Kasumi-1 (cell line): ENCODE measurements around the gene SMPDL3A.

Source experiments
- DNase-seq, 2 experiments: peaks; one replicate each; lab custom pipeline; 2025; lab: John Stamatoyannopoulos, UW

SMPDL3A gene

GRCh38 chr6:122803171-122803661 lies 14.2 kb downstream of the SMPDL3A start:
- no peak for DNase-seq

- DNase-seq, result no peak
Measured at GRCh38 chr6:122804962-122805485, 16.0 kb downstream of the SMPDL3A start.

GRCh38 chr6:122806291-122806690 lies 17.2 kb downstream of the SMPDL3A start:
- DNase-seq, result no peak

- no peak for DNase-seq
Measured at GRCh38 chr6:122808121-122808885, 19.2 kb downstream of the SMPDL3A start.

GRCh38 chr6:122809001-122809400 lies 19.9 kb downstream of the SMPDL3A start:
- no peak for DNase-seq

GRCh38 chr6:122809691-122810090 lies 20.6 kb downstream of the SMPDL3A start:
- no peak for DNase-seq

DNA sequence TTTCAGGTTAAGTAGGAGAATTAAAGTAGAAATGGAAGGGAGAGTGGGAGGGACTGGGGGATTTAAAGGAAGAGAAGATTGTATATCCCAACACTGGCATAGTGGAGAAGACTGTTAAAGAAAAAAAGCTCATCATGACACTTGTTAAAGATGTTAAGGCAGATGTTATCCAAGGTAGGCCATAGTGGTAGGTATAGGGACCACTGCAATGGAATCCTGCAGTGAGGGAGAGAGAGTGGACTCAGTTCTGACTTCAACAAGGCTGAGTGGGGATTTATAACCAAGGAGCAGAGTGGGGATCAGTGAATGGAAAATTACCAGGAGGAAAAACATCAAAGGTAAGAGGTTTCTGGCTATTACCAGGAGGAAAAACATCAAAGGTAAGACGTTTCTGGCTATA lies 21.1 kb downstream of the SMPDL3A start:
- no peak for DNase-seq

DNA sequence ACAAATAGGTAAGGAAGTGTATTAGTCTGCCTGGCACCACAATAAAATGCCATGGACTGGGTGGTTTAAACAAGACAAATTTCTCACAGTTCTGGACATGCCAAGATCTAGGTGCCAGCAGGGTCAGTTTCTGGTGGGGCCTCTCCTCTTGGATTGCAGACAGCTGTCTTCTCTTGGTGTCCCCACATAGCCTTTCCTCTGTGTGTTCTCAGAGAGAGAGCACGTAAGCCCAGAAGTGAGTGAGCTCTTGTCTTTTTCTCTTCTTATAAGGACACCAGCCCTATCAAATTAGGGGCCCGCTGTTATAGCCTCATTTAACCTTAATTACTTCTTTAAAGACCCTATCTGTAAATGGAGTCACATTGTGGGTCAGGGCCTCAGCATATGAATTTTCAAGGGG lies 28.3 kb downstream of the SMPDL3A start:
- no peak for DNase-seq

DNA sequence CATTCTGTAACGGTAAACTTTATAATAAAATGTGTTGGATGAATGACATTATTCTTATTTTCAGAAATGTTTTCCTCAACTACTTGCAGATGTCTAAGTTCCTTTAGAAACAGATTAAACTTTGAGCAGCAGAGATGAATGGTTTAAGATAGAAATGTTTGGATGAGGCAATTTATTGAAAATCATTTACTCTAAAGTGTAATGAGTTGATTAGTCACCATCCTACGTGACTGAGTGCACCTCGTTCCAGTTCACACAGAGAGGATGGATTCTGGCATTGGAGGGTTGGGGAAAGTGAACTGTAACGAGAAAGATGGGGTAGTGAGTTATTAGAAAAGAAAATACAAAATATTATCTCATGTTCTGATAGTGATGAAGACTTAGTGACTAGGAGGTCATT lies 28.7 kb downstream of the SMPDL3A start:
- DNase-seq, result no peak

DNA sequence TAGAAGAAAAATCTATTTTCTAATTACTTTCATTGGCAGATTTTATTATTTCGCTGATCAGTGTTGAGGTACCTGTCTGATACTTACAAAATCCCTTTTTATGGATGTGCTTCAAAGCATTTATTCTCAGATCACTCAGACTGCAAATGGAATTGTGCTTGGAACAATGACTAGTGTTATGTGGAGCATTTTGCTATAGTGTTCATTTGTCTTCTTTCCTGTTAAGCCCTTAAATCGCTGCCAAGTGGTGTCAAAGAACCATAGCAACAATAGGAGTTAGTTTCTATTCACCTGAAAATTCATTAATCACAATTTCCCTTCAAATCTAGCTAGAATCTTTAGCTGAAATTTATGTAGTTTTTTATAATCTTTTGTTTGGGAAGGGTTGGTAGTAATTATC lies 29.8 kb downstream of the SMPDL3A start:
- DNase-seq, result no peak

DNA sequence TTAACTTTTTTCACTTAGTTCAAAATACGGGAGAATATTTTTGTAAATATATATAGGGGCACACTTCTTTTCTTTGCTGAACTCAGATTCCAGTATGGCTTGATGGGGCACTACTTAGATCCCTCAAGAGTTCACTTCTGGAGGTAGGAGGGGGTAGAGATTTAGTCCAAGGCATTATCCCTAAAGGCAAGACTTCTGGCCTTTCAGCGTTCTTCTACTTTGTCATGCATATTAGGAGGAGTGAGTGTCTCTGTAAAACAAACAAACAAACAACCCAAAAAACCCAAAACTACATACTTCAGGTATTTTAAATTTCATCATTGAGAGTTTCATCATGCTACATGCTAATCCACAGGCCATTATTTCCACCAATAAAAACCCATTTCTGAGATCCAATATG lies 32.0 kb downstream of the SMPDL3A start:
- no peak for DNase-seq

DNA sequence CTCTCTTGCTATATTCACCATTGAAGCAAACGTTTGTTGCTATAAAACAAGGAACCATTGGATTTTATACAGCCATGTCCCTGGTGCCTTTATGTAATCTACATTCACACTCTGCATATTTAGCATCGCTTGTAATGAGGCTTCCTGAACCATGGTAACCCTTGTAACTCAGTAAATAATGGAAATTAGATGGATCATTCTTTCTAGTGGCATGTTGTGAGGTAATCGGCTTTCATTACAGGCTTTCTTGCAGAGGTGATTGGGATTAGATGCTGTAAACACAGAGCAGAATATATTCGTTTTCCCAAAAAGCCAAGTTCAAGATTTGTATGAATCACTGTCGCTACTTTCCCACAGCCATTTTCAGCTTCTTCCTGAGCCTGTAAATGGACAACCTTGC lies 36.1 kb downstream of the SMPDL3A start:
- no peak for DNase-seq

- DNase-seq, result no peak
Measured at GRCh38 chr6:122829456-122829855, 40.4 kb downstream of the SMPDL3A start.

DNA sequence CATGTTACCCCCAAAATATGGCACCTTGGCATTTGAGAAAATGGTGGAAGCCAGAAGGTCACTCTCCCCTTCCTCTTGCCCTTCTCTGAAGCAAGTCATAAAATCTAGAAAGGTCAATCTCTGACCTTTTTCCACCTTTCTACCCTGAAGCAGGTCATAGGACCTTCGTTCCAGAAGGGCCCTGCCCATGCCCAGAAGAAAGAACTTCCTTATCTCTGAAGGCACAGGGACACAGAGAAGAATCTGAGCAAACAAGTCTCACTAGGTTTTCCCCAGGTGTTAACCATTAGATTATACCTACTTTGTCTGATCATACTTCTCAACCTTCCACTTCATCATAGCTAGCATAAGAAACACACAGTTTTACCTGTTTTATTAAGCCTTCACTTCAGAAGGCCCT lies 42.5 kb downstream of the SMPDL3A start:
- no peak for DNase-seq

- no peak for DNase-seq
Measured at GRCh38 chr6:122832459-122832858, 43.4 kb downstream of the SMPDL3A start.

DNA sequence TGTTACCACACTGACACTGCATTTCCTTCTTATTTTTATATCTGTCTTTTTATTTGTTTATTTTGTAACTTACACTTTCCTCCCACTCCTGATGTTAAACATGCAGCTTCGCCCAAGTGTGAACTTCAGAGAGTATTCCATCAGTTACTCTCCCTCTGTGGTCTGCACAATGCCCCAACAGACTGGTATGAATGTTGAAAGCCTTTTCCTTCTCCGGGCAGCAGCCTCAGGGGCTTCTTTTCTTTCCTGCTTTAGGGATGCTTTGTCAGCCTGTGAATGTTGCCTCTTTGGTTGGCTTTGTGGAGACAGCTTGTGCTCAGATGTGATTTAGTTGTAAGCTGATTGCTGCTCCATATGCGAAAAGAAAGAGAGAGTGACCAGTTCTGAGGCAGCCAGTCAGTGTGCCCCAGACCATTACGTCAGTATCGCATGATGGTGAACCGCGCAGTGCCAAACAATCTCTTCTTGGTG lies 44.0 kb downstream of the SMPDL3A start:
- DNase-seq, result no peak

DNA sequence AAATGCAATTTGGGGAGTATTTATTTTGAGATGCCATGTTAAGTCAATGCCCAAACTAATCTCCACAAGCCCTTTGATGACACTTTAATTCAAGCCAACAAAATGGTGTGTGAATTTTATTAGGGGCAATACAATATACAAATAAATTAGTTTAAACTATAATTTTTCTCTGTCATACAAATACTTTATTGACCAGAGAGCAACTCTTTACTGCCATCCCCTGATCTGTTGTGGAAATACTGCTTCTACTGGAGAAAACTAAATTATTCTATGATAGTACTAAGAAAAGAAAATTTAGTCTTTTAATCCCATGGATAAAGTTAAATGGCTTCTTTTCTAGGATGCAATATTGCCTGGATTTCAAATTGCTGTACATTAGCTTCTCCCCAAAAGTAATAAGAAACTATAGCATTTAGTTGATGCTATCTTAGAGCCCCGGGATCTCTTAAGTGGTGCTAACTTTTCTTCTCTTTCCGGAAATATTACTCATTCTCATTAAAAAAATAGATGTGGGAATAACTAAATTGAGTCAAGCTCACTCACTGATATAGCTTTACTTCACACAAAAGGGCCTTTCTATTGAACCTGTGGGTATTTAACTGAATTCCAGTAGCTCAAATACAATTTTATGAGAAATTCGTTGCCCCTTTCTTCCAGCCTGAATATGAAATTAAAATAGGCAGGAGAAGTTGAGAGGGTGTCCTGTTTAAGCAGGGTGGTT lies 49.2 kb downstream of the SMPDL3A start:
- DNase-seq, result peak; percentile 30 to 56

DNA sequence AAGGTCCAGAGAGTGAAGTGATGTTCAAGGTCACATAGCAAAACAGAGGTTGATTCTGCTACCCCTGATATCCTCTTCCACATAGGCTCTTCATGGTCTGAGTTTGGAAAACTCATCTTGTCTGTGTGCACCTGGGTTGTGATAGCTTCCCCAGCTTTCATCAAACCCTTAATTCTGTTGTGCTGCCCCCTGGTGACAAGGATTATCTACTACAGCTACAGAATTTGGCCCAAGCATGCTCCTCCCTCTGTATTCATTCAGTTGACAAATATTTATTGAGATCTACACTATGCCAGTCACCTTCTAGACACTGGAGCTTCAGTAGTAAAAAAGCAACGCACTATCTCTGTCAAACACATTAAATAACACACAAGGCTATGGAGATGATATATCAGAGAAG lies 50.4 kb downstream of the SMPDL3A start:
- DNase-seq, result peak; percentile 41 to 56

DNA sequence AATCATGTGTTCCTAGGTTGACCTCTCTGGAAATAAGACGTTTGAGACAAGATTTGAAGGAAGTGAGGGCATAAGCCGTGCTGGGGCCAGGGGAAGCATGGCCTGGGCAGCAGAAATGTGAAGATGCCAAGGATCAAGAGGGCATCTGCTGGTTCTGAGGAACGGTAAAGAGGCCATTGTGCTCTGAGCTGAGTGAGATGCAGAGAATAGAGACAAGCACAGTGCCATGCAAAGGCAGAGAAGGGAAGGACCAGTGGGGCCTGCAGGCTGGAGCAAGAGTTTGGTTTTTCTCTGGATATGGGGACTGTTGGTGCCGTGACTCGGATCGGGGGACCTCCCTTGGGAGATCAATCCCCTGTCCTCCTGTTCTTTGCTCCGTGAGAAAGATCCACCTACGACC lies 50.8 kb downstream of the SMPDL3A start:
- DNase-seq, result no peak

DNA sequence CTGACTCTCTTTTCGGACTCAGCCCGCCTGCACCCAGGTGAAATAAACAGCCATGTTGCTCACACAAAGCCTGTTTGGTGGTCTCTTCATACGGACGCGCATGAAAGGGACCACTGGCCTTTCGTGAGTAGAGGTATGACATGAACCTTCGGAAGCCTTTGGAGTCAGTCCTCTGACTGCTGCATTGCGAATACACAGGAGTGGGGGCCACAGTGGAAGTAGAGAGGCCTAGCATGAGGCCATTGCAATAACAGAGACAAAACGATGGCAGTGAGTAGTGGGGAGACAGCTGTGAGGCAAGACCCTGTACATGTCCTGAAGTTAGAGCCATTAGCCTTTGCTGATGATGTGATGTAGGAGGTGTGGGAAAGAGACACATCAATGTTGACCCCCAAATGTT lies 56.4 kb downstream of the SMPDL3A start:
- DNase-seq, result no peak

- no peak for DNase-seq
Measured at GRCh38 chr6:122845916-122846612, 57.0 kb downstream of the SMPDL3A start.

DNA sequence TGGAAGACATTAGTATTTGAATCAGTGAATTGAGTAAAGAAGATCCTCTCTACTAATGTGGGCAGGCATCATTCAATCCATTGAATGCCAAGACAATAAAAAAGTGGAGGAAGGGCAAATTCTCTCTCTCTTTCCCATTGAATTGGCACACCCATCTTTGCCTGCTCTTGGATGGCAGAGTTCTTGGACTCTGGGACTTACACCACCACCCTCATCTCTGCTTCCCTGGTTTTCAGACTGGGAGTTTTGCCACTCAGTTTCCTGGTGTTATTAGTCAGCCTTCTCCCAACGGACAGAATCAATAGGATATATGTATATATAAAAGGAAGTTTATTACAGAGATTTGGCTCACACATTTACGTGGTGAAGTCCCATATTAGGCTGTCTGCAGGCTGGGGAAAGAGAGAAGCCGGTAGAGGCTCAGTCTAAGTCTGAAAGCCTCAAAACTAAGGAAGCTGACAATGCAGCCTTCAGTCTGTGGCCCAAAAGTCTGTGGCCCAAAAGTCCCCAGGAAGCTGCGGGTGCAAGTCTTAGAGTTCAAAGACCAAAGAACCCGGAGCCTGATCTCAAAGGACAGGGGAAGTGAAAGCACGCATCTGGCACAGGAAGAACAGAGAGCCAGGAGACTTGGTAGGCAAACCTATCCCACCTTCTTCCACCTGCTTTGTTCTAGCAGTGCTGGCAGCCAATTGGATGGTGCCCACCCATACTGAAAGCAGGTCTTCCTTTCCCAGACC lies 64.4 kb downstream of the SMPDL3A start:
- no peak for DNase-seq
